ENCODE measurements around the gene AIP. TPM values are rescaled to one million over a fixed set of nuclear protein-coding genes. Genes with fewer than 3 reads are reported as not detected.

The AIP gene
- total RNA-seq, 1 experiment from 2014 or later, result 61.0 TPM

- ChIA-PET POLR2A (no interaction called here), RAD21 (ENCODE audit: low non-redundant PET in 1 of 2, low total read pairs in 2 of 2, uncharacterized antibody in 2 of 2, unreplicated experiment in 2 of 2) (no interaction called here), CTCF (no interaction called here)
- Histone ChIP-seq H3K27ac (ENCODE audit: low read depth, low read length) (no peak overlapping the region), H3K79me2 (ENCODE audit: insufficient read depth, low read length) (no peaks in the 10 kb centered on the region), H3K9ac (ENCODE audit: low read length) (no peak overlapping the region), H4K20me1 (ENCODE audit: insufficient read depth) (no peaks in the 10 kb centered on the region), H3K4me2 (ENCODE audit: low read length) (no peak overlapping the region), H3K4me1 (ENCODE audit: control insufficient read depth in 1 of 2, insufficient read depth in 2 of 2, low read length in 2 of 2) (no peaks in the 10 kb centered on the region), H3K27me3 (ENCODE audit: insufficient read depth, low read length) (no peaks in the 10 kb centered on the region), H3K9me3 (ENCODE audit: control insufficient read depth in 1 of 2, insufficient read depth in 1 of 2, low read depth in 1 of 2, low read length in 2 of 2) (peaks cover 13% of the 10 kb centered on the region in 2 experiments; a peak in 2 of 4 replicates), H3K36me3 (ENCODE audit: control insufficient read depth in 1 of 2, insufficient read depth in 2 of 2, low read length in 2 of 2) (no peaks in the 10 kb centered on the region), H2AFZ (ENCODE audit: low read depth, low read length, poor library complexity, severe bottlenecking) (no peak overlapping the region), H3K9me2 (ENCODE audit: insufficient read depth) (no peaks in the 10 kb centered on the region), H3K4me3 (replicated peaks in 1 of 2; ENCODE audit: low read depth in 1 of 2, low read length in 2 of 2) (no peak overlapping the region)
- DNase-seq (ENCODE audit: low read depth, low spot score) (no peak), ATAC-seq (no peak)
- BruUV-seq (replicated peaks), result no TSS peak
- TF ChIP-seq REST (IDR thresholded peaks at IDR 0.05; ENCODE audit: low read depth) (no peak), JUND (IDR thresholded peaks at IDR 0.05) (no peak), SIN3A (IDR thresholded peaks at IDR 0.05; ENCODE audit: low read depth) (no peak), CEBPB (IDR thresholded peaks at IDR 0.05; ENCODE audit: low read depth) (no peak), YY1 (IDR thresholded peaks at IDR 0.05; ENCODE audit: extremely low read depth, insufficient replicate concordance, low read depth, low read length) (no peak), EGR1 (IDR thresholded peaks at IDR 0.05; ENCODE audit: low read depth) (no peak), EZH2 (IDR thresholded peaks at IDR 0.05) (no peak), CTCF (IDR thresholded peaks at IDR 0.05 in 2 of 3, conservative IDR thresholded peaks at IDR 0.05 in 1 of 3; ENCODE audit: borderline replicate concordance in 1 of 3, insufficient read depth in 1 of 3, low read depth in 2 of 3, low read length in 2 of 3) (no peak)
- intact Hi-C loops (cut with micrococcal nuclease), result no loop called here
Measured at GRCh38 chr11:67535561-67535960, 52.7 kb downstream of the AIP start.

Measured in HCT116 (cell line).